ENCODE results near the gene IGFN1.

GRCh38 chr1:201253906-201254624 is 63.4 kb downstream of the IGFN1 start:
- TF ChIP-seq, protein P1, sequence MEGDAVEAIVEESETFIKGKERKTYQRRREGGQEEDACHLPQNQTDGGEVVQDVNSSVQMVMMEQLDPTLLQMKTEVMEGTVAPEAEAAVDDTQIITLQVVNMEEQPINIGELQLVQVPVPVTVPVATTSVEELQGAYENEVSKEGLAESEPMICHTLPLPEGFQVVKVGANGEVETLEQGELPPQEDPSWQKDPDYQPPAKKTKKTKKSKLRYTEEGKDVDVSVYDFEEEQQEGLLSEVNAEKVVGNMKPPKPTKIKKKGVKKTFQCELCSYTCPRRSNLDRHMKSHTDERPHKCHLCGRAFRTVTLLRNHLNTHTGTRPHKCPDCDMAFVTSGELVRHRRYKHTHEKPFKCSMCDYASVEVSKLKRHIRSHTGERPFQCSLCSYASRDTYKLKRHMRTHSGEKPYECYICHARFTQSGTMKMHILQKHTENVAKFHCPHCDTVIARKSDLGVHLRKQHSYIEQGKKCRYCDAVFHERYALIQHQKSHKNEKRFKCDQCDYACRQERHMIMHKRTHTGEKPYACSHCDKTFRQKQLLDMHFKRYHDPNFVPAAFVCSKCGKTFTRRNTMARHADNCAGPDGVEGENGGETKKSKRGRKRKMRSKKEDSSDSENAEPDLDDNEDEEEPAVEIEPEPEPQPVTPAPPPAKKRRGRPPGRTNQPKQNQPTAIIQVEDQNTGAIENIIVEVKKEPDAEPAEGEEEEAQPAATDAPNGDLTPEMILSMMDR (IDR thresholded peaks at IDR 0.05), result no peak
- no peak for TF ChIP-seq ZFX (IDR thresholded peaks at IDR 0.05; ENCODE audit: borderline replicate concordance)

Data from 22Rv1 (cell line).